K562 (cell line): Measurements from ENCODE around the gene PLSCR3. TPM values are rescaled to one million over a fixed set of nuclear protein-coding genes. Genes with fewer than 3 reads are reported as not detected.

Source experiments
- ATAC-seq: fragments of 200-7000 bp; cut with Tn5 transposase; 3 replicates; pipeline ENCODE4 v1.9.1; 2020; ENCODE audit warnings: moderate library complexity
- BruUV-seq: library from RNA; stranded (reverse); fragments of 400-500 nt; replicated peaks from 2 replicates; lab custom pipeline; 2021; lab: Mats Ljungman, UMichigan
- CTCF ChIA-PET: fragments of 300-600 bp; formaldehyde crosslinking; extraction: SDS; loops from one replicate; lab custom pipeline; 2021; ENCODE audit warnings: low intra/inter-chr PET ratio; lab: Yijun Ruan, JAX
- POLR2A ChIA-PET: fragments of 300-600, 350-650 bp; sonication (Branson Sonifier 250); formaldehyde crosslinking; extraction: SDS; loops from one replicate; lab custom pipeline; 2021; ENCODE audit warnings: antibody characterized with exemption, inconsistent platforms; lab: Yijun Ruan, JAX
- DNase-seq, 4 experiments: peaks; one replicate each; pipeline versions ENCODE4 v3.0.0 to v3.0.0-alpha.2; 2011 to 2018; ENCODE audit warnings: low spot score in 3 of 4, mixed read lengths in 3 of 4; ENCODE audit errors: extremely low read depth in 1 of 4
- FAIRE-seq: peaks from 2 replicates; lab custom pipeline; 2011; peaks lifted over from hg19 to GRCh38; lab: Jason Lieb, UNC
- H2AFZ ChIP-seq: 2 replicates; pipeline ENCODE4 v1.6.0; 2011; ENCODE audit warnings: low read depth, low read length, control low read depth, inconsistent platforms
- H3K27ac ChIP-seq: fragments of 200-600 bp; 3 replicates; pipeline ENCODE4 v1.8.0; 2011; ENCODE audit warnings: low read depth, mild to moderate bottlenecking, control low read depth, inconsistent platforms, low read length, moderate library complexity, mixed read lengths; ENCODE audit errors: extremely low read depth
- H3K27me3 ChIP-seq, 2 experiments: fragments of 300-600 bp in 1 of 2; 2 replicates in 1 of 2; 3 replicates in 1 of 2; pipeline versions ENCODE4 v1.6.0 to v1.8.0; 2011; ENCODE audit warnings: inconsistent platforms in 2 of 2, low read length in 2 of 2, mild to moderate bottlenecking in 1 of 2, mixed read lengths in 1 of 2, moderate library complexity in 1 of 2; ENCODE audit not compliant: control insufficient read depth in 2 of 2, insufficient read depth in 2 of 2
- H3K36me3 ChIP-seq: fragments of 300-600 bp; 3 replicates; pipeline ENCODE4 v1.8.0; 2011; ENCODE audit warnings: mild to moderate bottlenecking, low read length, inconsistent platforms; ENCODE audit not compliant: control insufficient read depth, insufficient read depth
- H3K4me1 ChIP-seq, 2 experiments: fragments of 200-600 bp in 1 of 2; replicated peaks in 1 of 2; 2 replicates in 1 of 2; 3 replicates in 1 of 2; pipeline versions ENCODE4 v1.5.1 to v1.8.0; 2011; ENCODE audit warnings: inconsistent platforms in 2 of 2, low read length in 2 of 2, mild to moderate bottlenecking in 1 of 2, mixed read lengths in 1 of 2, moderate library complexity in 1 of 2; ENCODE audit not compliant: control insufficient read depth in 2 of 2, insufficient read depth in 2 of 2
- H3K4me2 ChIP-seq: 2 replicates; pipeline ENCODE4 v1.6.1; 2011; ENCODE audit warnings: low read length, control low read depth, inconsistent platforms, mixed read lengths; ENCODE audit not compliant: insufficient read depth
- H3K4me3 ChIP-seq: fragments of 200-600 bp; sonication (generic), shearing (Covaris generic); 2 replicates; pipeline ENCODE4 v1.5.1; 2016; ENCODE audit warnings: control low read depth, inconsistent platforms
- H3K79me2 ChIP-seq: fragments of 200-600 bp; 3 replicates; pipeline ENCODE4 v1.8.0; 2011; ENCODE audit warnings: low read length, inconsistent platforms; ENCODE audit not compliant: control insufficient read depth, insufficient read depth
- H3K9ac ChIP-seq, 2 experiments: 2 replicates each; pipeline versions ENCODE4 v1.6.0 to v1.6.1; 2011; ENCODE audit warnings: low read depth in 2 of 2, low read length in 2 of 2, control low read depth in 1 of 2, inconsistent platforms in 1 of 2, mild to moderate bottlenecking in 1 of 2, mixed read lengths in 1 of 2; ENCODE audit not compliant: insufficient read depth in 1 of 2
- H3K9me1 ChIP-seq: one replicate; pipeline ENCODE4 v1.6.0; 2011; ENCODE audit warnings: inconsistent platforms, mild to moderate bottlenecking, low read length, moderate library complexity; ENCODE audit not compliant: control insufficient read depth, insufficient read depth
- H3K9me3 ChIP-seq: replicated peaks from 2 replicates; pipeline ENCODE4 v1.5.1; 2011; ENCODE audit warnings: low read depth, low read length, inconsistent platforms; ENCODE audit not compliant: control insufficient read depth, insufficient read depth
- H4K20me1 ChIP-seq: replicated peaks from 2 replicates; pipeline ENCODE4 v1.6.1; 2011; ENCODE audit warnings: low read length, inconsistent platforms, mixed read lengths; ENCODE audit not compliant: control insufficient read depth, insufficient read depth
- C11orf30 ChIP-seq: fragments of 450-650 bp; IDR thresholded peaks from 2 replicates; pipeline ENCODE4 v1.6.1; 2016; ENCODE audit warnings: low read depth, mild to moderate bottlenecking
- FOXK1 ChIP-seq: sonication (generic); formaldehyde crosslinking; IDR thresholded peaks from 2 replicates; pipeline ENCODE4 v1.8.0; 2022; ENCODE audit warnings: missing genetic modification reagents, mild to moderate bottlenecking, borderline replicate concordance
- HNRNPL ChIP-seq: fragments of 200-400 bp; formaldehyde crosslinking; IDR thresholded peaks from 2 replicates; pipeline ENCODE4 v1.6.1; 2017; ENCODE audit warnings: low read depth, mild to moderate bottlenecking, low read length
- NR2C1 ChIP-seq, 2 experiments: fragments of 450-650 bp; IDR thresholded peaks; 2 replicates each; pipeline ENCODE4 v1.6.1; 2017; ENCODE audit warnings: mild to moderate bottlenecking in 2 of 2, antibody characterized with exemption in 1 of 2, inconsistent platforms in 1 of 2, missing compliant biosample characterization in 1 of 2, missing genetic modification characterization in 1 of 2
- ZBTB17 ChIP-seq: fragments of 450-650 bp; formaldehyde crosslinking; IDR thresholded peaks from 2 replicates; pipeline ENCODE4 v1.4.0; 2020; ENCODE audit warnings: mild to moderate bottlenecking
- ZNF143 ChIP-seq: sonication (generic); formaldehyde crosslinking; IDR thresholded peaks from 2 replicates; pipeline ENCODE4 v1.9.0; 2022; ENCODE audit warnings: mild to moderate bottlenecking, missing genetic modification reagents
- ZNF23 ChIP-seq: fragments of 250-450 bp; sonication (Bioruptor Pico); IDR thresholded peaks from 2 replicates; pipeline ENCODE4 v1.4.0; 2020; ENCODE audit warnings: mild to moderate bottlenecking
- WGBS: fragments of 100-300 bp; shearing (Covaris generic); methylation state at CpG from one replicate; pipeline ENCODE4 v1.1.6; 2016; ENCODE audit warnings: low coverage, mixed read lengths; ENCODE audit not compliant: insufficient coverage; ENCODE audit errors: missing lambda C conversion rate; 5-methylcytosine and 5-hydroxymethylcytosine counted together
- in situ Hi-C: fragments of 300-500 bp; cut with MboI; formaldehyde crosslinking; loops from 4 replicates; pipeline ENCODE4 v1.15.0; 2018; ENCODE audit warnings: inconsistent platforms, mixed read lengths
- intact Hi-C: fragments of 100-400 bp; cut with micrococcal nuclease; formaldehyde crosslinking; loops from 2 replicates; pipeline ENCODE4 v1.14.2; 2022
- polyA plus RNA-seq, 8 experiments: library from polyadenylated mRNA; depleted of rRNA in 4 of 8; stranded (reverse) in 5 of 8; unstranded in 3 of 8; fragments of >200 nt; fragmentation: Nextera tagmentation in 2 of 8; fragmentation: Illumina TruSeq in 1 of 8; extraction: Ambion mirVana in 2 of 8; extraction: Trizol in 1 of 8; gene quantifications; 2 replicates each; pipeline versions ENCODE4 v1.2.1 to v1.2.3, GENCODE V29; 2011 to 2014; ENCODE audit warnings: inconsistent platforms in 1 of 8, missing spikeins in 1 of 8
- total RNA-seq, 7 experiments: library from RNA; depleted of rRNA in 6 of 7; stranded (reverse); fragments of >200 nt in 6 of 7; fragmentation: Illumina TruSeq in 2 of 7; extraction: Trizol in 2 of 7; gene quantifications; 2 replicates each; pipeline versions ENCODE4 v1.2.1 to v1.2.3, GENCODE V29; 2011 to 2021; ENCODE audit warnings: low replicate concordance in 1 of 7
- TF ChIP-seq, protein P1 (sequence below), 2 experiments: fragments of 450-650 bp; IDR thresholded peaks; 2 replicates each; pipeline ENCODE4 v1.6.1; 2016; ENCODE audit warnings: mild to moderate bottlenecking in 2 of 2, borderline replicate concordance in 1 of 2, low read depth in 1 of 2, moderate library complexity in 1 of 2
- TF ChIP-seq, protein P2 (sequence below): sonication (generic); formaldehyde crosslinking; IDR thresholded peaks from 2 replicates; pipeline ENCODE4 v1.8.1; 2023; ENCODE audit warnings: mild to moderate bottlenecking, missing genetic modification reagents

Gene PLSCR3
- total and polyA plus RNA-seq, 9 of the 15 experiments (the other 6 are each of a cell fraction or from before 2014, with no cell fraction given), result 3.2 to 16.8 (median 4.5) TPM

DNA sequence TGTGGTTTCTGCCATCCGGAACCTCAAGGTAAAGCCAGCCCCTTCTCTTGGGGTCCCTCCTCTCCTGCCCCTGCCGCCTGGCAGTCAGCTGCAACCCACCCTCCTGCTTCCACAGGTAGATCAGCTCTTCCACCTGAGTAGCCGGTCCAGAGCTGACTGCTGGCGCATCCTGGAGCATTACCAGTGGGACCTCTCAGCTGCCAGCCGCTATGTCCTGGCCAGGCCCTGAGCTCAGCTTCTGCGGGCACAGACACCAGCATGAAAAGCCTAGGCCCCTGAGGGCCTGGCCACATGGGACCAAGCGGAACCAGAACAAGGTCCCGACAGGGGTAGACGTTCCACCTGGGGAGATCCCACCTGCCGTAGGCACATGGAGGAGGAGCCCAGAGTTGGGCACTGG lies 5.5 kb downstream of the PLSCR3 start (continued):
- no peak for TF ChIP-seq FOXK1 (CRISPR knock-in tag)
- TF ChIP-seq, all 486 proteins: peak for 0

DNA sequence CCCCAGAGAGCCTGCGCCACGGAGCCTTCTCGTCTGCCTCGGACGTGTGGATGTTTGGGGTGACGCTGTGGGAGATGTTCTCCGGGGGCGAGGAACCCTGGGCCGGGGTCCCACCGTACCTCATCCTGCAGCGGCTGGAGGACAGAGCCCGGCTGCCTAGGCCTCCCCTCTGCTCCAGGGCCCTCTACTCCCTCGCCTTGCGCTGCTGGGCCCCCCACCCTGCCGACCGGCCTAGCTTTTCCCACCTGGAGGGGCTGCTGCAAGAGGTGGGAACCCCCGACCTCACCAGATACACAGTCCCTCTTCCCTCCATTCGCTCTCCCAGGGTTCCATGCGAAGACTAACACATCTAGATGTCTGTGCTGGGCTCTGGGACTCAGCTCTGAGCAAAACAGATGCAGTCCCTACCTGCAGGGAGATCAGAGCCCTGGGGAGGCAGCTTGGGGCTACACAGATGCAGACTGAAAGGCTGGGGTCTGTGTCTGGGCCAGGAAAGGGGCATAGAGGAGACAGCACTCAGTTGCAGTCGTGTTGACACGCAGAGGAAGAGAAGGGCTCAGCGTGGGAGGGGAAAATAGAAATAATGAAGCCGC lies 9.7 kb downstream of the PLSCR3 start:
- 54% methylated on average over 3 of the region's 23 CpGs for WGBS
- no peak for FAIRE-seq
- peaks cover under 1% of the 10 kb centered on the region; the same call in 1 of the 2 replicates for H3K9me3 ChIP-seq
- in situ Hi-C loops, result no loop called here
- no peak overlapping the region for H3K27ac ChIP-seq
- H4K20me1 ChIP-seq, result no peaks in the 10 kb centered on the region
- H3K79me2 ChIP-seq, result no peaks in the 10 kb centered on the region; the same call in 2 of the 3 replicates
- CTCF ChIA-PET, result no interaction called here
- peaks cover 8 to 18% of the 10 kb centered on the region in 2 experiments; a peak in 4 of 5 replicates for H3K4me1 ChIP-seq
- POLR2A ChIA-PET, result no interaction called here
- BruUV-seq, result no TSS peak
- no peaks in the 10 kb centered on the region for H3K9me1 ChIP-seq
- ATAC-seq, result no peak
- intact Hi-C loops, result no loop called here
- H3K27me3 ChIP-seq, result no peaks in the 10 kb centered on the region
- H3K9ac ChIP-seq, result no peak overlapping the region
- peaks cover 8% of the 10 kb centered on the region; the same call in 1 of the 3 replicates for H3K36me3 ChIP-seq
- DNase-seq, result no peak
- H3K4me2 ChIP-seq, result no peak overlapping the region
- H3K4me3 ChIP-seq, result no peak overlapping the region
- H2AFZ ChIP-seq, result no peak overlapping the region
- TF ChIP-seq ZNF143 (CRISPR knock-in tag), result no peak
- no peak for TF ChIP-seq C11orf30
- TF ChIP-seq, protein P1, sequence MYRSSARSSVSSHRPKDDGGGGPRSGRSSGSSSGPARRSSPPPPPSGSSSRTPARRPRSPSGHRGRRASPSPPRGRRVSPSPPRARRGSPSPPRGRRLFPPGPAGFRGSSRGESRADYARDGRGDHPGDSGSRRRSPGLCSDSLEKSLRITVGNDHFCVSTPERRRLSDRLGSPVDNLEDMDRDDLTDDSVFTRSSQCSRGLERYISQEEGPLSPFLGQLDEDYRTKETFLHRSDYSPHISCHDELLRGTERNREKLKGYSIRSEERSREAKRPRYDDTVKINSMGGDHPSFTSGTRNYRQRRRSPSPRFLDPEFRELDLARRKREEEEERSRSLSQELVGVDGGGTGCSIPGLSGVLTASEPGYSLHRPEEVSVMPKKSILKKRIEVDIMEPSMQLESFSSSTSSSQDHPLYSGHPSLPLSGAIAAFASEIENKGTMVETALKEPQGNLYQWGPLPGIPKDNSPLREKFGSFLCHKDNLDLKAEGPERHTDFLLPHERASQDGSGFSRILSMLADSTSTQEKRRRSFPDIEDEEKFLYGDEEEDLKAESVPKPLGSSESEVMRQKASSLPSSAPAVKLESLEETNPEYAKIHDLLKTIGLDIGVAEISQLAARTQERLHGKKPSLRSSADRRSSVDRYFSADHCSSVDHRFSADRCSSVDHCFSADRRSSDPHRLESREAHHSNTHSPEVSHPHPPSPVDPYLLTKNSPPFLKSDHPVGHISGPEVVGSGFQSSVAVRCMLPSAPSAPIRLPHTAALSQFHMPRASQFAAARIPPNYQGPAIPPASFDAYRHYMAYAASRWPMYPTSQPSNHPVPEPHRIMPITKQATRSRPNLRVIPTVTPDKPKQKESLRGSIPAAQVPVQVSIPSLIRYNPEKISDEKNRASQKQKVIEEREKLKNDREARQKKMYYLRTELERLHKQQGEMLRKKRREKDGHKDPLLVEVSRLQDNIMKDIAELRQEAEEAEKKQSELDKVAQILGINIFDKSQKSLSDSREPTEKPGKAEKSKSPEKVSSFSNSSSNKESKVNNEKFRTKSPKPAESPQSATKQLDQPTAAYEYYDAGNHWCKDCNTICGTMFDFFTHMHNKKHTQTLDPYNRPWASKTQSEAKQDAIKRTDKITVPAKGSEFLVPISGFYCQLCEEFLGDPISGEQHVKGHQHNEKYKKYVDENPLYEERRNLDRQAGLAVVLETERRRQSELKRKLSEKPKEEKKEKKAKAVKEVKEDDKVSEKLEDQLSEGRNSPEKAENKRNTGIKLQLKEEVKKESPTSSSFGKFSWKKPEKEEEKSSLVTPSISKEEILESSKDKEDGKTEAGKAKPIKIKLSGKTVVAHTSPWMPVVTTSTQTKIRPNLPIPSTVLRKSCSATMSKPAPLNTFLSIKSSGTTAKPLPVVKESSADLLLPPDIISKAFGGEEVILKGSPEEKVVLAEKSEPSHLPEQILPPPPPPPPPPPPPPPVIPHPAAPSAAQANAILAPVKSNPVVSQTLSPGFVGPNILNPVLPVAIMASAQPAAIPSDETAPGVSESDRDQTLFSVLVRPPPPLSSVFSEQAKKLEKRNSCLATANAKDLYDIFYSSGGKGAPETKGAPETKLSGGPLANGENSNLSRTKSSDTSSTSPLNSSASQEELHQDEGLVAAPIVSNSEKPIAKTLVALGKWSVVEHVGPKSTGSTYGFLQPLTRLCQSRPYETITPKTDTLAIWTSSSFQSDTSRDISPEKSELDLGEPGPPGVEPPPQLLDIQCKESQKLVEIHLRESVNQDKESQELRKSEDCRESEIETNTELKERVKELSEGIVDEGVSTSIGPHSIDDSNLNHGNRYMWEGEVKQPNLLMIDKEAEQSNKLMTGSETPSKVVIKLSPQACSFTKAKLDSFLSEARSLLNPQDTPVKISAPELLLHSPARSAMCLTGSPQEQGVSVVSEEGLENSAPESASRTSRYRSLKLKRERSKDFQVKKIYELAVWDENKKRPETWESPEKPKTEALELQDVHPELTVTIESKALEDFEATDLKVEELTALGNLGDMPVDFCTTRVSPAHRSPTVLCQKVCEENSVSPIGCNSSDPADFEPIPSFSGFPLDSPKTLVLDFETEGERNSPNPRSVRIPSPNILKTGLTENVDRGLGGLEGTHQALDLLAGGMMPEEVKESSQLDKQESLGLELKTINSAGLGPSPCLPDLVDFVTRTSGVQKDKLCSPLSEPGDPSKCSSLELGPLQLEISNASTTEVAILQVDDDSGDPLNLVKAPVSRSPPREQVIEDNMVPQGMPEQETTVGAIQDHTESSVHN (IDR thresholded peaks at IDR 0.05; ENCODE audit: borderline replicate concordance in 1 of 2, low read depth in 1 of 2), result no peak
- no peak for TF ChIP-seq NR2C1 (IDR thresholded peaks at IDR 0.05)
- no peak for TF ChIP-seq NR2C1 (tag; IDR thresholded peaks at IDR 0.05)
- TF ChIP-seq ZBTB17 (CRISPR knock-in tag), result no peak
- TF ChIP-seq ZNF23 (CRISPR knock-in tag), result no peak
- TF ChIP-seq, protein P2, sequence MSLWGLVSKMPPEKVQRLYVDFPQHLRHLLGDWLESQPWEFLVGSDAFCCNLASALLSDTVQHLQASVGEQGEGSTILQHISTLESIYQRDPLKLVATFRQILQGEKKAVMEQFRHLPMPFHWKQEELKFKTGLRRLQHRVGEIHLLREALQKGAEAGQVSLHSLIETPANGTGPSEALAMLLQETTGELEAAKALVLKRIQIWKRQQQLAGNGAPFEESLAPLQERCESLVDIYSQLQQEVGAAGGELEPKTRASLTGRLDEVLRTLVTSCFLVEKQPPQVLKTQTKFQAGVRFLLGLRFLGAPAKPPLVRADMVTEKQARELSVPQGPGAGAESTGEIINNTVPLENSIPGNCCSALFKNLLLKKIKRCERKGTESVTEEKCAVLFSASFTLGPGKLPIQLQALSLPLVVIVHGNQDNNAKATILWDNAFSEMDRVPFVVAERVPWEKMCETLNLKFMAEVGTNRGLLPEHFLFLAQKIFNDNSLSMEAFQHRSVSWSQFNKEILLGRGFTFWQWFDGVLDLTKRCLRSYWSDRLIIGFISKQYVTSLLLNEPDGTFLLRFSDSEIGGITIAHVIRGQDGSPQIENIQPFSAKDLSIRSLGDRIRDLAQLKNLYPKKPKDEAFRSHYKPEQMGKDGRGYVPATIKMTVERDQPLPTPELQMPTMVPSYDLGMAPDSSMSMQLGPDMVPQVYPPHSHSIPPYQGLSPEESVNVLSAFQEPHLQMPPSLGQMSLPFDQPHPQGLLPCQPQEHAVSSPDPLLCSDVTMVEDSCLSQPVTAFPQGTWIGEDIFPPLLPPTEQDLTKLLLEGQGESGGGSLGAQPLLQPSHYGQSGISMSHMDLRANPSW (CRISPR knock-in tag), result no peak
- TF ChIP-seq HNRNPL, result no peak
